Mucosa of descending colon (tissue), 3 donors: Measurements from ENCODE around the gene PRSS38. TPM values are rescaled to one million over a fixed set of nuclear protein-coding genes. Genes with fewer than 3 reads are reported as not detected.
"Not testable (repeated sequence)": the region's sequence is repeated elsewhere in the genome, so short reads cannot be mapped to it uniquely, and the experiment has no call there.

Experiments
- ATAC-seq: fragments of 200-7000 bp; cut with Tn5 transposase; one replicate; pipeline ENCODE4 v1.9.1; 2020; ENCODE audit warnings: mild to moderate bottlenecking, moderate library complexity
- DNase-seq, 3 donors: peaks; one replicate each; pipeline ENCODE4 v3.0.0-alpha.2; 2020
- H3K36me3 ChIP-seq: fragments of 200-600 bp; one replicate; pipeline ENCODE4 v1.8.0; 2021; ENCODE audit warnings: low read depth, mild to moderate bottlenecking
- H3K4me1 ChIP-seq: fragments of 200-600 bp; one replicate; pipeline ENCODE4 v1.8.0; 2021; ENCODE audit warnings: low read depth, mild to moderate bottlenecking
- H3K4me3 ChIP-seq: fragments of 200-600 bp; one replicate; pipeline ENCODE4 v1.8.0; 2021; ENCODE audit warnings: mild to moderate bottlenecking
- H3K9me3 ChIP-seq: fragments of 200-600 bp; one replicate; pipeline ENCODE4 v1.8.0; 2021; ENCODE audit warnings: mild to moderate bottlenecking
- CTCF ChIP-seq: fragments of 200-600 bp; IDR thresholded peaks from one replicate; pipeline ENCODE4 v1.8.0; 2022; ENCODE audit warnings: antibody characterized with exemption, mild to moderate bottlenecking
- intact Hi-C, 2 donors: fragments of 100-400 bp; cut with DNase I in 1 of 2; cut with micrococcal nuclease in 1 of 2; formaldehyde crosslinking; loops; one replicate each; pipeline versions ENCODE4 v1.11.0 to v1.11.1; 2022; cut with DNase I, micrococcal nuclease
- total RNA-seq, 3 donors: library from RNA; stranded (reverse); fragmentation: NEBNext Ultra II Directional in 2 of 3; extraction: Animal tissue kit (Norgen Biotek cat#: 25700) in 2 of 3; gene quantifications; one replicate each; pipeline versions ENCODE4 v1.2.1 to v1.2.4, GENCODE V29; 2021 to 2023
- donor health status: DM: no; HTN: no; CAD: no; lungs with moderate emphysema.
- donor health status: DM: no; HTN: no; CAD: no.
- donor health status: DM: no; HTN: yes; CAD: no.

Gene PRSS38
- total RNA-seq, 3 donors from 2014 or later: not detected

GRCh38 chr1:227846265-227846858, 30.9 kb downstream of the PRSS38 start:
- Histone ChIP-seq H3K4me3 (no peak overlapping the region), H3K9me3 (no peaks in the 10 kb centered on the region), H3K36me3 (no peaks in the 10 kb centered on the region), H3K4me1 (no peaks in the 10 kb centered on the region)
- TF ChIP-seq CTCF: no peak
- intact Hi-C loops: no loop called here
- DNase-seq (no peak), ATAC-seq (no peak)

GRCh38 chr1:227847046-227847445, 31.6 kb downstream of the PRSS38 start:
- H3K9me3 ChIP-seq, intact Hi-C loops, H3K36me3 ChIP-seq, DNase-seq, H3K4me1 ChIP-seq, H3K4me3 ChIP-seq, ATAC-seq: not testable (repeated sequence)

GRCh38 chr1:227848430-227848932, 33.0 kb downstream of the PRSS38 start:
- intact Hi-C loops: no loop called here
- DNase-seq: no peak
- no peak for ATAC-seq
- no peak for TF ChIP-seq CTCF
- Histone ChIP-seq H3K4me3 (no peak overlapping the region), H3K36me3 (no peaks in the 10 kb centered on the region), H3K4me1 (no peaks in the 10 kb centered on the region), H3K9me3 (no peaks in the 10 kb centered on the region)

GRCh38 chr1:227849251-227849650, 33.8 kb downstream of the PRSS38 start:
- intact Hi-C loops: no loop called here
- H3K36me3 ChIP-seq: no peaks in the 10 kb centered on the region
- H3K4me1 ChIP-seq: no peaks in the 10 kb centered on the region
- H3K9me3 ChIP-seq: no peaks in the 10 kb centered on the region
- DNase-seq (no peak), ATAC-seq (no peak)
- H3K4me3 ChIP-seq: no peak overlapping the region
- no peak for TF ChIP-seq CTCF

- no peaks in the 10 kb centered on the region for H3K4me1 ChIP-seq
- no peaks in the 10 kb centered on the region for H3K9me3 ChIP-seq
- no peaks in the 10 kb centered on the region for H3K36me3 ChIP-seq
- DNase-seq (no peak), ATAC-seq (no peak)
- H3K4me3 ChIP-seq: no peak overlapping the region
- no peak for TF ChIP-seq CTCF
- intact Hi-C loops: no loop called here
Measured at GRCh38 chr1:227854189-227854588, 38.7 kb downstream of the PRSS38 start.

- H3K4me1 ChIP-seq: no peaks in the 10 kb centered on the region
- no peak for DNase-seq
- intact Hi-C loops: no loop called here
- H3K9me3 ChIP-seq: no peaks in the 10 kb centered on the region
- no peaks in the 10 kb centered on the region for H3K36me3 ChIP-seq
- ATAC-seq: no peak
- H3K4me3 ChIP-seq: no peak overlapping the region
- no peak for TF ChIP-seq CTCF
Measured at GRCh38 chr1:227855687-227856086, 40.2 kb downstream of the PRSS38 start.
